A549 (cell line): ENCODE results near the gene CD109. TPM values are rescaled to one million over a fixed set of nuclear protein-coding genes. Genes with fewer than 3 reads are reported as not detected.
"Not testable (repeated sequence)": the region's sequence is repeated elsewhere in the genome, so short reads cannot be mapped to it uniquely, and the experiment has no call there.

Experiments
- ATAC-seq, 2 experiments: fragments of 200-7000 bp in 1 of 2; fragments of >200 bp in 1 of 2; cut with Nextera tagmentation in 1 of 2; cut with Tn5 transposase in 1 of 2; 3 replicates each; pipeline versions ENCODE4 v1.8.0 to v1.9.1; 2018 to 2020; ENCODE audit warnings: mild to moderate bottlenecking in 1 of 2, moderate library complexity in 1 of 2
- CTCF ChIA-PET: fragments of 300-600 bp; sonication (Branson Sonifier 250); formaldehyde crosslinking; extraction: SDS; loops from one replicate; lab custom pipeline; 2021; ENCODE audit warnings: antibody characterized with exemption, inconsistent platforms; lab: Yijun Ruan, JAX
- POLR2A ChIA-PET: fragments of 350-600 bp; formaldehyde crosslinking; extraction: SDS; loops from one replicate; lab custom pipeline; 2021; ENCODE audit warnings: antibody characterized with exemption, inconsistent platforms; lab: Yijun Ruan, JAX
- DNase-seq, 2 experiments: peaks; one replicate each; pipeline versions ENCODE4 v3.0.0 to v3.0.0-alpha.2; 2011 to 2016; ENCODE audit warnings: low read depth in 1 of 2, low spot score in 1 of 2
- FAIRE-seq: peaks from 2 replicates; lab custom pipeline; 2011; peaks lifted over from hg19 to GRCh38; lab: Jason Lieb, UNC
- H3K27ac ChIP-seq, 2 experiments: fragments of >200 bp; sonication (Bioruptor Twin); formaldehyde crosslinking; 3 replicates each; pipeline ENCODE4 v1.5.1; 2016 to 2017
- H3K4me1 ChIP-seq: fragments of >200 bp; sonication (Bioruptor Twin); formaldehyde crosslinking; 3 replicates; pipeline ENCODE4 v1.6.1; 2016
- H3K4me2 ChIP-seq: fragments of >200 bp; sonication (Bioruptor Twin); formaldehyde crosslinking; 3 replicates; pipeline ENCODE4 v1.6.1; 2016
- H3K4me3 ChIP-seq: fragments of >200 bp; sonication (Bioruptor Twin); formaldehyde crosslinking; 3 replicates; pipeline ENCODE4 v1.5.1; 2016
- H3K9me3 ChIP-seq: fragments of >200 bp; sonication (Bioruptor Twin); formaldehyde crosslinking; 3 replicates; pipeline ENCODE4 v1.6.1; 2016
- CBX8 ChIP-seq: fragments of 200-600 bp; sonication (generic); IDR thresholded peaks from 2 replicates; pipeline ENCODE4 v1.6.1; 2016
- CEBPB ChIP-seq, 2 experiments: fragments of >200 bp in 1 of 2; sonication (Bioruptor Twin) in 1 of 2; formaldehyde crosslinking in 1 of 2; IDR thresholded peaks; 2 replicates each; pipeline ENCODE4 v1.6.1; 2012 to 2016
- CHD2 ChIP-seq: fragments of 150-350 bp; IDR thresholded peaks from 2 replicates; pipeline ENCODE4 v1.6.1; 2014; ENCODE audit warnings: low read length; ENCODE audit not compliant: partially characterized antibody
- EHMT2 ChIP-seq: fragments of 200-600 bp; sonication (generic); IDR thresholded peaks from 2 replicates; pipeline ENCODE4 v1.6.1; 2016; ENCODE audit warnings: antibody characterized with exemption, low read depth, mild to moderate bottlenecking, moderate library complexity
- FOSL2 ChIP-seq, 2 experiments: fragments of 450-650 bp in 1 of 2; fragments of >200 bp in 1 of 2; sonication (Bioruptor Twin) in 1 of 2; formaldehyde crosslinking; IDR thresholded peaks; 2 replicates each; pipeline versions ENCODE4 v1.5.0 to v1.6.1; 2016 to 2020; ENCODE audit warnings: mild to moderate bottlenecking in 1 of 2, moderate library complexity in 1 of 2
- FOXS1 ChIP-seq: fragments of 250-450 bp; sonication (Bioruptor Pico); IDR thresholded peaks from 2 replicates; pipeline ENCODE4 v1.5.0; 2020; ENCODE audit warnings: mild to moderate bottlenecking, moderate library complexity
- GATA3 ChIP-seq: IDR thresholded peaks from 2 replicates; pipeline ENCODE4 v1.6.1; 2012; ENCODE audit warnings: borderline replicate concordance
- JUNB ChIP-seq: fragments of >200 bp; sonication (Bioruptor Twin); formaldehyde crosslinking; IDR thresholded peaks from 2 replicates; pipeline ENCODE4 v1.6.1; 2016
- MAFK ChIP-seq: fragments of 450-650 bp; IDR thresholded peaks from 2 replicates; pipeline ENCODE4 v1.6.1; 2014; ENCODE audit not compliant: partially characterized antibody
- MAZ ChIP-seq: fragments of 150-350 bp; IDR thresholded peaks from 2 replicates; pipeline ENCODE4 v1.6.1; 2014; ENCODE audit warnings: antibody characterized with exemption, low read depth, low read length, borderline replicate concordance
- NFE2L2 ChIP-seq: fragments of 150-350 bp; conservative IDR thresholded peaks from 2 replicates; pipeline ENCODE4 v1.6.1; 2014; ENCODE audit warnings: low read length
- RFX5 ChIP-seq: fragments of 450-650 bp; IDR thresholded peaks from 2 replicates; pipeline ENCODE4 v1.7.1; 2014; ENCODE audit warnings: antibody characterized with exemption, mild to moderate bottlenecking, moderate library complexity
- SMC3 ChIP-seq: fragments of >200 bp; sonication (Bioruptor Twin); formaldehyde crosslinking; IDR thresholded peaks from 3 replicates; pipeline ENCODE4 v1.6.1; 2018; ENCODE audit warnings: inconsistent platforms
- TFCP2L1 ChIP-seq: fragments of 250-450 bp; sonication (Bioruptor Pico); IDR thresholded peaks from 2 replicates; pipeline ENCODE4 v1.5.0; 2021; ENCODE audit warnings: mild to moderate bottlenecking
- ZNF302 ChIP-seq: fragments of 250-450 bp; sonication (Bioruptor Pico); IDR thresholded peaks from 2 replicates; pipeline ENCODE4 v1.9.0; 2021; ENCODE audit warnings: inconsistent platforms, mild to moderate bottlenecking, moderate library complexity
- ZSCAN20 ChIP-seq: fragments of 250-450 bp; sonication (Bioruptor Pico); IDR thresholded peaks from 2 replicates; pipeline ENCODE4 v1.8.0; 2022; ENCODE audit warnings: mild to moderate bottlenecking, moderate library complexity
- WGBS: methylation state at CpG from one replicate; pipeline ENCODE4 v1.1.6; 2017; ENCODE audit errors: missing lambda C conversion rate; 5-methylcytosine and 5-hydroxymethylcytosine counted together
- polyA plus RNA-seq, 4 experiments: library from polyadenylated mRNA; depleted of rRNA in 3 of 4; stranded (reverse); fragments of >200 nt; fragmentation: RNase III in 1 of 4; extraction: RNeasy Plus Mini Kit Qiagen cat#74134 plus additional on column Dnase treatment in 1 of 4; gene quantifications; 2 replicates in 3 of 4; 3 replicates in 1 of 4; pipeline ENCODE4 v1.2.3, GENCODE V29; 2011 to 2017
- TF ChIP-seq, protein P1 (sequence below): fragments of 150-350 bp; IDR thresholded peaks from 2 replicates; pipeline ENCODE4 v1.6.1; 2014; ENCODE audit warnings: low read depth, mild to moderate bottlenecking, low read length
- TF ChIP-seq, protein P2 (sequence below): fragments of 450-650 bp; IDR thresholded peaks from 2 replicates; pipeline ENCODE4 v1.6.1; 2014; ENCODE audit warnings: antibody characterized with exemption
- TF ChIP-seq, protein P3 (sequence below): IDR thresholded peaks from 2 replicates; pipeline ENCODE4 v1.6.1; 2012; ENCODE audit warnings: low read depth, borderline replicate concordance
- TF ChIP-seq, protein P4 (sequence below): IDR thresholded peaks from 2 replicates; pipeline ENCODE4 v1.6.1; 2012
- TF ChIP-seq, protein P5 (sequence below): fragments of >200 bp; sonication (Bioruptor Twin); formaldehyde crosslinking; IDR thresholded peaks from 3 replicates; pipeline ENCODE4 v1.5.1; 2016
- TF ChIP-seq, protein P6 (sequence below): fragments of 200-600 bp; sonication (generic); IDR thresholded peaks from 2 replicates; pipeline ENCODE4 v1.6.1; 2016; ENCODE audit warnings: antibody characterized with exemption, mild to moderate bottlenecking, moderate library complexity

CD109 gene
- polyA plus RNA-seq, 2 of the 4 experiments (the other 2 are of a cell fraction) = 18.3 to 56.7 TPM

DNA sequence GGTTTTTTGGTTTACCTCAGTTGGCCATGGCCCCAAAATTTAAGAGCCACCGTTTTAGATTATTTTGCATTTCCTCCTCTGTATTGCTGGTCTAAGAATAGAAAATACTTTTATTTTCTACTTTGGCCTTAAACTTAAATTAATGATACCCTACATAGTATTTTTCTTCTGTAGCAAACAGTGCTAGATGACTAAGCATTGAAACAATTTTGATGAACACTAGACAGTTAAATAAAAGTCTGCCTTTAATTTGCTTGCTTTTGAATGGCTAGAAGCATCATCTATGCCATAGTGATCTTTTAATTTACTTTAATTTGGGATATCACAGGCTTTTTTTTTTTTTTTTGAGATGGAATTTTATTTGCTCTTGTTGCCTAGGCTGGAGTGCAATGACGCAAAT is 106.4 kb downstream of the CD109 start:
- TF ChIP-seq NFE2L2 (no peak), ZNF302 (no peak), FOXS1 (no peak), FOSL2 (IDR thresholded peaks at IDR 0.05) (no peak), FOSL2 (CRISPR knock-in tag; IDR thresholded peaks at IDR 0.05) (no peak), MAZ (no peak), TFCP2L1 (CRISPR knock-in tag) (no peak), CBX8 (no peak)
- TF ChIP-seq, protein P1, sequence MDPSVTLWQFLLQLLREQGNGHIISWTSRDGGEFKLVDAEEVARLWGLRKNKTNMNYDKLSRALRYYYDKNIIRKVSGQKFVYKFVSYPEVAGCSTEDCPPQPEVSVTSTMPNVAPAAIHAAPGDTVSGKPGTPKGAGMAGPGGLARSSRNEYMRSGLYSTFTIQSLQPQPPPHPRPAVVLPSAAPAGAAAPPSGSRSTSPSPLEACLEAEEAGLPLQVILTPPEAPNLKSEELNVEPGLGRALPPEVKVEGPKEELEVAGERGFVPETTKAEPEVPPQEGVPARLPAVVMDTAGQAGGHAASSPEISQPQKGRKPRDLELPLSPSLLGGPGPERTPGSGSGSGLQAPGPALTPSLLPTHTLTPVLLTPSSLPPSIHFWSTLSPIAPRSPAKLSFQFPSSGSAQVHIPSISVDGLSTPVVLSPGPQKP = no peak
- TF ChIP-seq, protein P2, sequence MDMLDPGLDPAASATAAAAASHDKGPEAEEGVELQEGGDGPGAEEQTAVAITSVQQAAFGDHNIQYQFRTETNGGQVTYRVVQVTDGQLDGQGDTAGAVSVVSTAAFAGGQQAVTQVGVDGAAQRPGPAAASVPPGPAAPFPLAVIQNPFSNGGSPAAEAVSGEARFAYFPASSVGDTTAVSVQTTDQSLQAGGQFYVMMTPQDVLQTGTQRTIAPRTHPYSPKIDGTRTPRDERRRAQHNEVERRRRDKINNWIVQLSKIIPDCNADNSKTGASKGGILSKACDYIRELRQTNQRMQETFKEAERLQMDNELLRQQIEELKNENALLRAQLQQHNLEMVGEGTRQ = no peak
- TF ChIP-seq, protein P3, sequence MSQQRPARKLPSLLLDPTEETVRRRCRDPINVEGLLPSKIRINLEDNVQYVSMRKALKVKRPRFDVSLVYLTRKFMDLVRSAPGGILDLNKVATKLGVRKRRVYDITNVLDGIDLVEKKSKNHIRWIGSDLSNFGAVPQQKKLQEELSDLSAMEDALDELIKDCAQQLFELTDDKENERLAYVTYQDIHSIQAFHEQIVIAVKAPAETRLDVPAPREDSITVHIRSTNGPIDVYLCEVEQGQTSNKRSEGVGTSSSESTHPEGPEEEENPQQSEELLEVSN = no peak
- TF ChIP-seq, protein P4, sequence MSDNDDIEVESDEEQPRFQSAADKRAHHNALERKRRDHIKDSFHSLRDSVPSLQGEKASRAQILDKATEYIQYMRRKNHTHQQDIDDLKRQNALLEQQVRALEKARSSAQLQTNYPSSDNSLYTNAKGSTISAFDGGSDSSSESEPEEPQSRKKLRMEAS = no peak
- no peak for ATAC-seq
- H3K4me1 ChIP-seq = peaks cover 39% of the 10 kb centered on the region
- H3K4me3 ChIP-seq = no peak overlapping the region
- ChIA-PET CTCF (no interaction called here), POLR2A (no interaction called here)
- 51% methylated on average over 2 of the region's 2 CpGs for WGBS
- peak overlapping the region; percentile 10 to 71; a peak in 3 of 6 replicates for H3K27ac ChIP-seq
- H3K9me3 ChIP-seq = no peaks in the 10 kb centered on the region
- DNase-seq = no peak
- no peak for FAIRE-seq
- peak overlapping the region; percentile 62 for H3K4me2 ChIP-seq

DNA sequence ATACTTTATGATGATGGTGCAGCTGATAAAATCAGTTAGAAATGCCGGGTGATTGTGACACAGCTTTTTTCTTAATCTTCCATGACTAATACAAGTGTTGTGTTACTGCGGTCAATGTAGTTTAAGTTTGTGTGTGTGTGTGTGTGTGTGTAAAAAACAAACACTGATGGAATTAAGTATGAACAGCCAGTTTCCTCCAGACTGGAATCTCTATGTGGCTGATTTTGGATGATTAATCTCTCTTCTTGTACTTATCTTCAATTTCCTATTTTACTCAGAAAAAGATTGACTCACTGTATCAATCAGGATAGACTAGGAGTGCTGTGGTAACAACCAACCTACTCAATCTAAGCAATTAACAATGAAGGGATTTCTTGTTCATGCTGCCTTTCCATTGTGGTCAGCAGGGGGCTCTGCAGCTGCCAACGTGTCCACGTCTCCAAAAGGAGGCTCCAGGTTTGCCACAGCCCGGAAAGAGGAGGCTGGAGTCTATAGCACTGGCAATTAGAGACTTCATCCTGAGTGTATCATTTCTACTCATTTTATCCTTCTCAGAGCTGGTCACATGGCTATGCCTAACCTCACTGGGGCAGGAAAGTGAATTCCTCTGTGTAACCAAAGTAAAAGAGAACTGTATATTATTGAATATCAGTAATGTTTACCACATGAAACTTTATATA is 107.7 kb downstream of the CD109 start:
- DNase-seq = peak; percentile 25 to 70
- TF ChIP-seq, protein P5, sequence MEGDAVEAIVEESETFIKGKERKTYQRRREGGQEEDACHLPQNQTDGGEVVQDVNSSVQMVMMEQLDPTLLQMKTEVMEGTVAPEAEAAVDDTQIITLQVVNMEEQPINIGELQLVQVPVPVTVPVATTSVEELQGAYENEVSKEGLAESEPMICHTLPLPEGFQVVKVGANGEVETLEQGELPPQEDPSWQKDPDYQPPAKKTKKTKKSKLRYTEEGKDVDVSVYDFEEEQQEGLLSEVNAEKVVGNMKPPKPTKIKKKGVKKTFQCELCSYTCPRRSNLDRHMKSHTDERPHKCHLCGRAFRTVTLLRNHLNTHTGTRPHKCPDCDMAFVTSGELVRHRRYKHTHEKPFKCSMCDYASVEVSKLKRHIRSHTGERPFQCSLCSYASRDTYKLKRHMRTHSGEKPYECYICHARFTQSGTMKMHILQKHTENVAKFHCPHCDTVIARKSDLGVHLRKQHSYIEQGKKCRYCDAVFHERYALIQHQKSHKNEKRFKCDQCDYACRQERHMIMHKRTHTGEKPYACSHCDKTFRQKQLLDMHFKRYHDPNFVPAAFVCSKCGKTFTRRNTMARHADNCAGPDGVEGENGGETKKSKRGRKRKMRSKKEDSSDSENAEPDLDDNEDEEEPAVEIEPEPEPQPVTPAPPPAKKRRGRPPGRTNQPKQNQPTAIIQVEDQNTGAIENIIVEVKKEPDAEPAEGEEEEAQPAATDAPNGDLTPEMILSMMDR = peak; percentile 50
- TF ChIP-seq, protein P6, sequence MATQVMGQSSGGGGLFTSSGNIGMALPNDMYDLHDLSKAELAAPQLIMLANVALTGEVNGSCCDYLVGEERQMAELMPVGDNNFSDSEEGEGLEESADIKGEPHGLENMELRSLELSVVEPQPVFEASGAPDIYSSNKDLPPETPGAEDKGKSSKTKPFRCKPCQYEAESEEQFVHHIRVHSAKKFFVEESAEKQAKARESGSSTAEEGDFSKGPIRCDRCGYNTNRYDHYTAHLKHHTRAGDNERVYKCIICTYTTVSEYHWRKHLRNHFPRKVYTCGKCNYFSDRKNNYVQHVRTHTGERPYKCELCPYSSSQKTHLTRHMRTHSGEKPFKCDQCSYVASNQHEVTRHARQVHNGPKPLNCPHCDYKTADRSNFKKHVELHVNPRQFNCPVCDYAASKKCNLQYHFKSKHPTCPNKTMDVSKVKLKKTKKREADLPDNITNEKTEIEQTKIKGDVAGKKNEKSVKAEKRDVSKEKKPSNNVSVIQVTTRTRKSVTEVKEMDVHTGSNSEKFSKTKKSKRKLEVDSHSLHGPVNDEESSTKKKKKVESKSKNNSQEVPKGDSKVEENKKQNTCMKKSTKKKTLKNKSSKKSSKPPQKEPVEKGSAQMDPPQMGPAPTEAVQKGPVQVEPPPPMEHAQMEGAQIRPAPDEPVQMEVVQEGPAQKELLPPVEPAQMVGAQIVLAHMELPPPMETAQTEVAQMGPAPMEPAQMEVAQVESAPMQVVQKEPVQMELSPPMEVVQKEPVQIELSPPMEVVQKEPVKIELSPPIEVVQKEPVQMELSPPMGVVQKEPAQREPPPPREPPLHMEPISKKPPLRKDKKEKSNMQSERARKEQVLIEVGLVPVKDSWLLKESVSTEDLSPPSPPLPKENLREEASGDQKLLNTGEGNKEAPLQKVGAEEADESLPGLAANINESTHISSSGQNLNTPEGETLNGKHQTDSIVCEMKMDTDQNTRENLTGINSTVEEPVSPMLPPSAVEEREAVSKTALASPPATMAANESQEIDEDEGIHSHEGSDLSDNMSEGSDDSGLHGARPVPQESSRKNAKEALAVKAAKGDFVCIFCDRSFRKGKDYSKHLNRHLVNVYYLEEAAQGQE = no peak
- TF ChIP-seq EHMT2 (no peak), ZSCAN20 (CRISPR knock-in tag) (no peak), FOSL2 (IDR thresholded peaks at IDR 0.05) (no peak), FOSL2 (CRISPR knock-in tag; IDR thresholded peaks at IDR 0.05) (peak; percentile 69), NFE2L2 (peak; percentile 55; the same call in 1 of the 2 replicates), GATA3 (peak; percentile 62), JUNB (peak; percentile 48; the same call in 1 of the 2 replicates), CEBPB (IDR thresholded peaks at IDR 0.05) (0 out of 4 replicates have a peak, but pooled peaks have one; percentile 19 to 31), CHD2 (no peak), MAFK (peak; percentile 55), RFX5 (no peak), FOXS1 (no peak), CBX8 (no peak), SMC3 (peak; percentile 17; the same call in 1 of the 3 replicates)
- WGBS = 7% methylated on average over 5 of the region's 5 CpGs
- H3K27ac ChIP-seq = peak overlapping the region; percentile 12 to 62; a peak in 5 of 6 replicates
- no peak for FAIRE-seq
- CTCF ChIA-PET = interaction anchor here (0.5 to 1.5 kb wide), 6 partner anchors 15 to 1996 kb away, joined by 3 to 5 read pairs (median 3); no protein-coding TSS in a partner anchor
- H3K4me3 ChIP-seq = no peak overlapping the region
- ATAC-seq = peak; percentile 85
- POLR2A ChIA-PET = no interaction called here
- peaks cover 35% of the 10 kb centered on the region for H3K4me1 ChIP-seq
- no peaks in the 10 kb centered on the region for H3K9me3 ChIP-seq
- H3K4me2 ChIP-seq = peak overlapping the region; percentile 62

DNA sequence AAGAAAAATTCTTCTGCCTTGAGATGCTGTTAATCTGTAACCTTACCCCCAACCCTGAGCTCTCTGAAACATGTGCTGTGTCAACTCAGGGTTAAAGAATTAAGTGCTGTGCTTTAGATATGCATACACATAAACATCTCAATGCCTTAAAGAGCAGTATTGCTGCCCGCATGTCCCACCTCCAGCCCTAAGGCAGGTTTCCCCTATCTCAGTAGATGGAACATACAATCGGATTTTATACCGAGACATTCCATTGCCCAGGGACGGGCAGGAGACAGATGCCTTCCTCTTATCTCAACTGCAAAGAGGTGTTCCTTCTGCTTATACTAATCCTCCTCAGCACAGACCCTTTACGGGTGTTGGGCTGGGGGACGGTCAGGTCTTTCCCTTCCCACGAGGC is 109.2 kb downstream of the CD109 start:
- CTCF ChIA-PET, H3K4me2 ChIP-seq, H3K4me3 ChIP-seq, FAIRE-seq, POLR2A ChIA-PET, DNase-seq, H3K9me3 ChIP-seq, H3K27ac ChIP-seq, ATAC-seq: not testable (repeated sequence)
- WGBS = 94% methylated on average over 7 of the region's 7 CpGs
- peaks cover 33% of the 10 kb centered on the region for H3K4me1 ChIP-seq
